Measurements from ENCODE around the gene GTF2H2.
"Not testable (repeated sequence)": the region's sequence is repeated elsewhere in the genome, so short reads cannot be mapped to it uniquely, and the experiment has no call there.

The GTF2H2 gene

DNA sequence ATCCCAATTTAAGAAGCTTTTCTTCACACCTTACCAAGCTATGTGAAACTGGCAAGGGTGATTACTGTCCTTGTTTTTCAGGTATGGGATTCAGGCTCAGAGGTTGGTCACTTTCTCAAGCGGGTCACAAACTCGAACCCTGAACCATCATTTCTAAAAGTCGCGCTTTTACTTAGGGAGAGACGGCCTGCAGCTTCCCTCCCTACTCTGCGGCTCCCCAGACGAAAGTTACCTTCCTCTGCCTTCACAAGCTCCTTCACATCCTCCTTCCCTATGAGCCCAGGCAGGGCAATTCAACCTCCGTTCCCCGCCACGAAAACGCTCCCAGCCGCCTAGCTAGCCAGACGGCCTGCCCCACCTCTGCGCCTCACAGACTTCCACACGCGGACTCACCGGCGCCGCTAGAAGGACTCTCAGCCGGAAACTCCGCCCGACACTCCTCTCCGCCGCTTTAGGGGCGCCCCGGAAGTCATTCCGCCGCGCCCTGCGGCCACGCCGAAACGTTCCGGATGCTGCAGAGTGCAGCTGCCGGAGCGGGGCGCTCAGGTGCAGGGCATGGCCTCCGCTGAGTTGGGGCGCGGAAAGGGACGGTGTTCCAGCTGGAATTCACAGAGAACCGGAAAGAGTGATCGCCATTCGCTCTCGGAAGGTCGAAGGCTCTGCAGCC is at the start of gene GTF2H2:
Gene GTF2H2 (minus strand): TSS at position 415 of the 667 bp plus-strand sequence. CDS start 4,913 bp downstream, outside the sequence.
- not testable (repeated sequence) for H3K9me3 Mint-ChIP-seq; H3K4me3 Mint-ChIP-seq; H3K36me3 Mint-ChIP-seq (ENCODE audit: low read depth); H3K4me1 Mint-ChIP-seq (ENCODE audit: low read depth); H3K27ac Mint-ChIP-seq; H3K27me3 Mint-ChIP-seq

DNA sequence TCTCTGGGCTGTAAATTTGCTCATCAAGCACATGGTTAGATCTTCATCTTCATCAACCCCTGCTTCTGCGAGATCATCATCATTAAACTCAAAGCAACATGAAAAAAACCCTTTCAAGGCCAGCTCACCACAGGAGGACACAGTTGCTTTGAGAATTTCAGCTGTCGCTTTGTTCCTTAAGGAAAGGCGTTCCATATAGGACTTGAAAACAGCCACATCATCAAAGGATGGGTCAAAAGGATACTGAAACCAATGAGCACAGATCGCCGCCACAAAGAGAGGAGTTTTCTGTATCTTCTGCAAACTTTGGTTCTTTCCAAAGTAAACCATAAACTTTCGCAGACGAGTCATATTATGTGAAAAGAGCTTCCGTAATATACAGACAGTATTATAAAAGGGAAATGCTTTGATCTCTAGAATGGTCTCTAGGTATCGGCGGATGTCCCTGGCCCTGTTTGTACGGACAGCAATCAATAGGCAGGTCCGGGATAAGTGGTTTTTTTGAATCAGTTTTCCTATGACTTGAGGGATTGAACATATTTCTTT is 42.3 kb upstream of the GTF2H2 start:
- H3K27me3 Mint-ChIP-seq; H3K36me3 Mint-ChIP-seq (ENCODE audit: low read depth); H3K9me3 Mint-ChIP-seq; H3K4me1 Mint-ChIP-seq (ENCODE audit: low read depth); H3K27ac Mint-ChIP-seq; H3K4me3 Mint-ChIP-seq: not testable (repeated sequence)

DNA sequence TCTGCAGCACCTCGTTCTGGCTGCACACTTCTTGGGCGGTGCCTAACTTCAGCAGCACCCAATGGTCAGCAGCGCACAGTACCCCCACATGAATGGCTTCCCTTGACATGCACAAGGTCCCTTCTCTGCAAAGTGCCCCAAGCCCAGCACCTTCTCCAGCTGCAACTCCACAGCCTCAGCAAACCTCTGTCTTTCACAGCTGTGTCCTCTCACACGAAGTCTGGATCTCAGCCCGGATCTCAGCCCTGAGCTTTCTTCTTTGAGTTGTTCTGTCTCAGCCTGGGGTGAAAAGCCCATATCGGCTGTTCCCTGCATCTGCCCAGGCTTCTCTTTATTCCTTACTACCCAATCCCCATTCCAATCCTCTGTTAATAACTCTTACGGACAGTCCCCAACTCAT is 32.5 kb upstream of the GTF2H2 start:
- H3K4me3 Mint-ChIP-seq, H3K27ac Mint-ChIP-seq: not testable (repeated sequence)

DNA sequence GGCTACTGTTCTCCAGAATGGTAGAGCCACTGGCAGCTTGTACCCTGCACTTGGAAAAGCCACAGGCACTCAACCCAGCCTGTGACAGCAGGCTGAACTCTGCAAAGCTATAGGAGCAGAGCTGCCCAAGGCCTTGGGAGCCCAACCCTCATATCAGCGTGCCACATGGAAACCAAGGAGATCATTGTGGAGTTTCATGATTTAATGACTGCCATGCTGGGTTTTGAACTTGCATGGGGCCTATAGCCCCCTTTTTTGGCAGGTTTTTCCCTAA is 30.4 kb upstream of the GTF2H2 start:
- not testable (repeated sequence) for H3K4me1 Mint-ChIP-seq (ENCODE audit: low read depth); H3K27me3 Mint-ChIP-seq; H3K27ac Mint-ChIP-seq; H3K36me3 Mint-ChIP-seq (ENCODE audit: low read depth); H3K9me3 Mint-ChIP-seq; H3K4me3 Mint-ChIP-seq

More for the DNA sequence above, 32.5 kb upstream of the GTF2H2 start:
- not testable (repeated sequence) for H3K4me1 Mint-ChIP-seq (ENCODE audit: low read depth); H3K36me3 Mint-ChIP-seq (ENCODE audit: low read depth); H3K27me3 Mint-ChIP-seq; H3K9me3 Mint-ChIP-seq

DNA sequence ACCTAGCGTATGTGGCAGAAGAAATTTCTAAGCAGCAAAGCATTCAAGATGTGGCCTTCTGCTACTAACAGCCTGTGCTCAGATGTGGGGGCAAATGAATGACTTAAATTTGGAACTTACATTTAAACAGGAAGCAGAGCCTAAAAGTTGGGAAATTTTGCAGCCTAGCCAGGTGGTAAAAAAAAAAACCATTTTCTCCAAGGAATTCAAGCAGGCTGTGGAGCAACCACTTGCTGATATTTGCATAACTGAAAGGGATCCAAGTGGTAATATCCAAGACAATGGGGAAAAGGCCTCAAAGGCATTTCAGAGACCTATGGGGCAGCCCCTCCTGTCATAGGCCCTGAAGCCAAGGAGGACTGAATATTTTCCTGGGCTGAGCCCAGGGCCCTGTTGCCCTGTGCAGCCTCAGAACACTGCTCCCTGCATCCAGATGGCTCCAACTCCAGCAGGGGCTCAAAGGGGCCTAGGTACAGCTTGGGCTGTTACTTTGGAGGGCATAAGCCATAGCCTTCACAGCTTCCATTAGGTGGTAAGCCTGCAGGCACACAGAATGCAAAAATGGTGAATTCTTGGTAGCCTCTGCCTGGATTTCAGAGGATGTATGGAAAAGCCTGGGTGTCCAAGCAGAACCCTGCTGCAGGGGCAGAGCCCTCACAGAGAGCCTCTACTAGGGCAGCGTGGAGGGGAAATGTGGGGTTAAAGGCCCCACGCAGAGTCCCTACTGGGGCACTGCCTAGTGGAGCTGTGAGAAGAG is 29.9 kb upstream of the GTF2H2 start:
- not testable (repeated sequence) for H3K27ac Mint-ChIP-seq; H3K9me3 Mint-ChIP-seq; H3K4me1 Mint-ChIP-seq (ENCODE audit: low read depth); H3K27me3 Mint-ChIP-seq; H3K4me3 Mint-ChIP-seq; H3K36me3 Mint-ChIP-seq (ENCODE audit: low read depth)

DNA sequence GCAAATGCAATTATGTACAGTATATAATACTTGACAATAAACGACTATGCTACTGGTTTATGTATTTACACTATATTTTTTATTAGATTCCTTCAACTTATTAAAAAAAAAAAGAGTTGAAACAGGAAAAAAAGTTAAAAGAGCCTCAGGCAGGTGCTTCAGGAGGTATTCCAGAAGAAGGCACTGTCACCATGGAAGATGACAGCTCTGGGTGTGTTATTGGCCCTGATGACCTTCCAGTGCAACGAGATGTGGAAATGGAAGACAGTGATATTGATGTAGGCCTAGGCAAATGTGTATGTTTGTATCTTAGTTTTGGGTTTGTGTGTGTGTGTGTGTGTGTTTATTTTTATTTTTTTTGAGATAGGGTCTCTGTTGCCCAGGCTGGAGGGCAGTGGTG is 22.3 kb upstream of the GTF2H2 start:
- not testable (repeated sequence) for H3K36me3 Mint-ChIP-seq (ENCODE audit: low read depth); H3K4me1 Mint-ChIP-seq (ENCODE audit: low read depth); H3K4me3 Mint-ChIP-seq; H3K27me3 Mint-ChIP-seq; H3K27ac Mint-ChIP-seq; H3K9me3 Mint-ChIP-seq

DNA sequence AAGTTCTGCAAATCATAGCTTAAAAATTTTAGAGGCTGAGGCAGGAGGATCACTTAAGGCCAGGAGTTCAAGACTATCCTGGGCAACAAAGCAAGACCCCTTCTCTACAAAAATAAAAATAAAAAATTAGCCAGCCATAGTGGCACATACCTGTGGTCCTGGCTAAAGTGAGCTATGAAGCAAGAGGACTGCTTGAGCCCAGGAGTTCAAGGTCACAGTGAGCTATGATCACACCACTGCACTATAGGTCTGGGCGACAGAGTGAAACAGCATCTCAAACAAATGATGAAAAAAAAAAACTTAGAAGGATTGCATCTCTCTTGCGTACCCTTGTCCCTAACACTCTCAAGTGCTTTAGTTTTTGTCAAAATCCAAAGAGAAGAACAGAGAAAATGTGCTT is 21.3 kb upstream of the GTF2H2 start:
- H3K4me3 Mint-ChIP-seq; H3K36me3 Mint-ChIP-seq (ENCODE audit: low read depth); H3K27me3 Mint-ChIP-seq; H3K27ac Mint-ChIP-seq; H3K9me3 Mint-ChIP-seq; H3K4me1 Mint-ChIP-seq (ENCODE audit: low read depth): not testable (repeated sequence)

DNA sequence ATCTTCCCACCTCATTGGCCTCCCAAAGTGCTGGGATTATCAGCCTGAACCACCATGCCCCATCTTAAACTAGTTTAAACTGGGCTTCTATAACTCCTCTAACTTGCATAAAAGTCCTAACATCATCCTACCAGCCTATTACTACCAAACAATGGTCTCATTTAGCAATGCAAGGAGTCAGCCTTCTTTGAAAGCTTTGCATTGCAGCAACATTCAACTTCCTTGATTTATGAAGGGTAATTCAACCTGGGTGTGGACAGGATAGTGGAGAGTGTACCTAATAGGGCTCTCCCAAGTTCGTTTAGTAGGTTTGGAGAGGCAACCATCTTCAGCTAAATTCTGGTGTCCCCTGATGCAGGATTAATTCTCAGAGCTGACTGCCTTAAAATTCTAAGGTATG is 18.7 kb upstream of the GTF2H2 start:
- not testable (repeated sequence) for H3K27me3 Mint-ChIP-seq; H3K27ac Mint-ChIP-seq; H3K4me1 Mint-ChIP-seq (ENCODE audit: low read depth); H3K9me3 Mint-ChIP-seq; H3K4me3 Mint-ChIP-seq; H3K36me3 Mint-ChIP-seq (ENCODE audit: low read depth)

DNA sequence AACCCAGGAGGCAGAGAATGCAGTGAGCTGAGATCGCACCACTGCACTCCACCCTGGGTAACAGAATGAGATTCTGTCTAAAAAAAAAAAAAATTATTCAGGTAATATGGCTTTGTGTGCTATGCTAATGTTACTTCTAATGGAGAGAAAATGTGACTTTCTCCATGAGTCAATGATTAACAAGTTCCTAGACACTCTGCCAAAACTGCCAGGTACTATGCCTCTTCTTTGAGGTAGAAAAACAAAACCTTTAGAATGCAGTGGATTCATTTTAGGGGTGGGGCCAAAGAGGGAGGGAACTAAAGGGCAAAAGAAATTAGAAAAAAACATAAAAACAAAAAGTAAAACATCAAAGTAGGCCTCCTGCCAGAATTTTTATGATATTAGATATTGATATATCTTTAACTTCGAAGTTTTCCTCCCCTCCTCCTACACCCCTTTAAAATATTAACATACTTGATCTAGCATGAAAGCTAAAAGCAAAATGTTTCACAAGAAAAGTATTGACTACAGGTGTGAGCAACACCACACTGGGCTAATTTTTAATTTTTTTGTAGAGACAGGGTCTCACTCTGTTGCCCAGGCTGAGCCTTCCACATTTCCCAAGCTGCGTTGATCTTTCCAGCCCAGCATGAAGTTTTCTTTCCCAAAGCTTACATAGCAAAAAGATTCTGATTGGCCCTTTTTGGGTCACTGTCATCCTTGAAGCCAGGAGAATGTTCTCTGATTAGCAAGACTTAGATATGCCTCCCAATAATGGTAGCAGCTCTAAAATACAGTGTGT is 17.0 kb upstream of the GTF2H2 start:
- not testable (repeated sequence) for H3K4me1 Mint-ChIP-seq (ENCODE audit: low read depth); H3K36me3 Mint-ChIP-seq (ENCODE audit: low read depth); H3K4me3 Mint-ChIP-seq; H3K9me3 Mint-ChIP-seq; H3K27me3 Mint-ChIP-seq; H3K27ac Mint-ChIP-seq

DNA sequence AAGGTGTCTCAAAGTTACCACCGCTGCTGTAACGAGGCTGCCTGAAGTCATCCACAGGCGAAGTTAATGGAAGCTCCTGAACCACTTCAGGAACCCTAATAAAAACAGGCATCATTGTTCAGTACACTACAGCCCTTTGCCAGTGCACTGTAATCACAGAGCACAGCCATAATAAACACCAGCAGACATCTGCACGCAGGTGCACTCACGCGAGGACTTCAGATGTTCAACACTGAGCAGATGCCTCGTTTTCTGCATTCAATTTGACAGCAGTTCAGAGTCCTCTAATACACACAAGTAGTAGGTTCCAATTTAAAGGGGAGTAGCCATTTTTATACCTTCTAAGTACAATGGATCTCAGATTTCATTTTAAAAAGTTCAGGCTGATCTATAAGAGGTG is 15.4 kb upstream of the GTF2H2 start:
- not testable (repeated sequence) for H3K36me3 Mint-ChIP-seq (ENCODE audit: low read depth); H3K9me3 Mint-ChIP-seq; H3K27ac Mint-ChIP-seq; H3K4me1 Mint-ChIP-seq (ENCODE audit: low read depth); H3K4me3 Mint-ChIP-seq; H3K27me3 Mint-ChIP-seq

DNA sequence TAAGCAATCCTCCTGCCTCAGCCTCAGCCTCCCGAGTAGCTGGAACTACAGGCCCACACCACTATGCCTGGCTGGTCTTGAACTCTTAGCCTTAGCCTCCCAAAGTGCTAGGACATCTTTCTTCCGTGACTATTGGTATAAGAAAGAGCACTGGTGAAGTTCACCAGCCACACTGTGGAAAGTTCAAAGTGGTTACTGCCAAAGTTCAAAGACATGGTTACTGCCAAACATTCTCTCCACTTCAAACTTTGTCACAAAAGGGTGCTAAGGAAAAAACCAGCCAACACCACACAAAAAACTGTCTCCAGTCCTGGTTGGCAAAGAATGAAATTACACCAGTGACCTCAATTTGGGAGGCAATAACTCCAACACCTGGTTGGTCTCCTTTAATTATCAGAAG is 14.9 kb upstream of the GTF2H2 start:
- H3K9me3 Mint-ChIP-seq; H3K27me3 Mint-ChIP-seq; H3K4me1 Mint-ChIP-seq (ENCODE audit: low read depth); H3K27ac Mint-ChIP-seq; H3K4me3 Mint-ChIP-seq; H3K36me3 Mint-ChIP-seq (ENCODE audit: low read depth): not testable (repeated sequence)

DNA sequence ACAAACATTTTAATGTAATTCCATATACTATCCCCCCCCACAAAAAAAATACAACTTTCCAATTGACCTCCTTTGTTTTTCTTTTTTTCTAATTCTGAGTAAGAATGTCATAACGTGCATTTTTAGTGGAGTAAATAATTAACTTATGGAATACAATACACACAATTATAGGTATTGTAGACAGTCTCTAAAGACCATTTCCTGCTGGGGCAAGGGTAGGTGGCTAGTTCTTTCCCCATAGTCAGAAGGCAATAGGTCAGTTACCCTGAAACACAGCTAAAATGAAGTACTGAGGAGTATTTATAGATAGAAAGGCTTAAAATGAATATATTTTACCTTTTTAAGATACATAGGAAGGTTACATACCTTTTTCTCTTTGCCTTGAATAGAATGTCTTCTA is 6.2 kb downstream of the GTF2H2 start:
- not testable (repeated sequence) for H3K27ac Mint-ChIP-seq; H3K9me3 Mint-ChIP-seq; H3K4me3 Mint-ChIP-seq; H3K4me1 Mint-ChIP-seq (ENCODE audit: low read depth); H3K36me3 Mint-ChIP-seq (ENCODE audit: low read depth); H3K27me3 Mint-ChIP-seq

DNA sequence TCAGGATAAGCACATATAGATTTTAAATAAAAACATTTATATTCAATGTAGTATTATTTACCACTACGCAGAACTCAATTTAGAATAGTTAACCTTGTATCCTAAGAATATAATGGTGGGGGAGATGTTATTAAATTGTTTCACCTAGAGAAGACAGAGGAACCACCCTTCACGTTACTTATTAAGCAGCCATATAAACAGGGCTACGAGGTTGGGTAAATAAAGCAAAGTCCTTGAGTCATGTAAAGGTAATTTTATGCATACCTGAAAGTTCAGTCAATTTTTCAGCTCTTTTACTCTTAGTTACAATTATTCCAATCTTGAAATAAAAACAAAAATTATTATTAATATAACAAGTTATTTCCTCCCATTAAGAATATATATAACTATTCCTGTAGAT is 8.1 kb downstream of the GTF2H2 start:
- H3K27me3 Mint-ChIP-seq; H3K4me3 Mint-ChIP-seq; H3K4me1 Mint-ChIP-seq (ENCODE audit: low read depth); H3K36me3 Mint-ChIP-seq (ENCODE audit: low read depth); H3K27ac Mint-ChIP-seq; H3K9me3 Mint-ChIP-seq: not testable (repeated sequence)

DNA sequence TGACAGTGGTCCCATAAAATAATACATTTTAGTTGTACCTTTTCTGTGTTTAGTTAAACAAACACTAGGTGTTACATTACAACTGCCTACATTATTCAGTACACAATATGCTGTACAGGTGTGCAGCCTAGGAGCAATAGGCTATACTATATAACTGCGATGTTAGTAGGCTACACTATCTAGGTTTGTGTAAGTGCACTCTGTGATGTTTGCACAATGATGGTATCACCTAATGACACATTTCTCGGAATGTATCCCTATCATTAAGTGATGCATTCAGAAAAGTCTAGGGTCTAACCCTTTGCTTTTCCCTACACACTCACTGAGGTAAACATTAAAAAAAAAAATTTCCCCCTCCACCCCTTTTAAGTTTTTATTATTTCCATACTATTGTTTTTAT is 22.7 kb downstream of the GTF2H2 start:
- not testable (repeated sequence) for H3K4me1 Mint-ChIP-seq (ENCODE audit: low read depth); H3K4me3 Mint-ChIP-seq; H3K27me3 Mint-ChIP-seq; H3K27ac Mint-ChIP-seq; H3K36me3 Mint-ChIP-seq (ENCODE audit: low read depth); H3K9me3 Mint-ChIP-seq

DNA sequence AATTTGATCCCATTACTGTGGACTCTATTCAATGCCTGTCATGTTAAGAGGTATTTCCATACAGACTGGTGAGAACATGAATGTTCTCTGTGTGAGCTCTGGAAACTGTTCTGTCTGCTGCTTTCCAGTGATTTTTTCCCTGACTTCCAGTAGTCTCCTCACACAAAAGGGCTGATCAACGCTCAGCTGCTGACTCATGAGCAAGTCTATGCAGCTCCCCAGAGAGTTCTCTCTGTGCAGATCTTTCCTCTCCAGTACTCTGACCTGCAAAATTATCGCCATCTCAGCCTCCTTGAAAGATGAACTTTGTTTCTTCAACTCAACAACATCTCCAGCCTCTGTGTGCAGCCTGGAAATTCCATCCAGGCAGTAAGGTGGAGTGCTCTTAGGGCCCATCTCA is 23.3 kb downstream of the GTF2H2 start:
- not testable (repeated sequence) for H3K27ac Mint-ChIP-seq; H3K4me3 Mint-ChIP-seq; H3K4me1 Mint-ChIP-seq (ENCODE audit: low read depth); H3K9me3 Mint-ChIP-seq; H3K36me3 Mint-ChIP-seq (ENCODE audit: low read depth); H3K27me3 Mint-ChIP-seq
